Activated naive CD4-positive, alpha-beta T cell treated with anti-CD3 and anti-CD28 coated beads for 36 hours (primary cell): ENCODE data around the gene DLX4. TPM values are rescaled to one million over a fixed set of nuclear protein-coding genes. Genes with fewer than 3 reads are reported as not detected.
A peak's percentile ranks its signal among the peaks of the same experiment; 100 is the strongest.

ENCODE experiments used
- CTCF ChIA-PET: fragments of 350-600 bp; sonication (Branson Sonifier 250); formaldehyde crosslinking; loops from one replicate; lab custom pipeline; 2021; ENCODE audit warnings: antibody characterized with exemption; lab: Charles Lee
- DNase-seq: peaks from one replicate; pipeline ENCODE4 v3.0.0-alpha.2; 2020
- H3K27ac Mint-ChIP-seq: one replicate; pipeline ENCODE4 v1.8.0; 2021; ENCODE audit warnings: mild to moderate bottlenecking, mixed read lengths
- H3K27me3 Mint-ChIP-seq: one replicate; pipeline ENCODE4 v1.8.0; 2021; ENCODE audit warnings: low read depth, mixed read lengths
- H3K36me3 Mint-ChIP-seq: one replicate; pipeline ENCODE4 v1.8.0; 2021; ENCODE audit warnings: low read depth, mixed read lengths
- H3K4me1 Mint-ChIP-seq: one replicate; pipeline ENCODE4 v1.8.0; 2021; ENCODE audit warnings: low read depth, mixed read lengths
- H3K4me3 Mint-ChIP-seq: one replicate; pipeline ENCODE4 v1.8.0; 2021; ENCODE audit warnings: mild to moderate bottlenecking, moderate library complexity, mixed read lengths
- H3K9me3 Mint-ChIP-seq: one replicate; pipeline ENCODE4 v1.8.0; 2021; ENCODE audit warnings: mixed read lengths
- intact Hi-C: fragments of 100-400 bp; cut with micrococcal nuclease; formaldehyde crosslinking; loops from one replicate; pipeline ENCODE4 v1.15.1; 2023
- total RNA-seq, 2 experiments: library from RNA; stranded (reverse); gene quantifications; one replicate each; pipeline ENCODE4 v1.2.3, GENCODE V29; 2021

Gene DLX4
- total RNA-seq, 2 experiments from 2014 or later: 0.67 to 0.81 TPM

DNA sequence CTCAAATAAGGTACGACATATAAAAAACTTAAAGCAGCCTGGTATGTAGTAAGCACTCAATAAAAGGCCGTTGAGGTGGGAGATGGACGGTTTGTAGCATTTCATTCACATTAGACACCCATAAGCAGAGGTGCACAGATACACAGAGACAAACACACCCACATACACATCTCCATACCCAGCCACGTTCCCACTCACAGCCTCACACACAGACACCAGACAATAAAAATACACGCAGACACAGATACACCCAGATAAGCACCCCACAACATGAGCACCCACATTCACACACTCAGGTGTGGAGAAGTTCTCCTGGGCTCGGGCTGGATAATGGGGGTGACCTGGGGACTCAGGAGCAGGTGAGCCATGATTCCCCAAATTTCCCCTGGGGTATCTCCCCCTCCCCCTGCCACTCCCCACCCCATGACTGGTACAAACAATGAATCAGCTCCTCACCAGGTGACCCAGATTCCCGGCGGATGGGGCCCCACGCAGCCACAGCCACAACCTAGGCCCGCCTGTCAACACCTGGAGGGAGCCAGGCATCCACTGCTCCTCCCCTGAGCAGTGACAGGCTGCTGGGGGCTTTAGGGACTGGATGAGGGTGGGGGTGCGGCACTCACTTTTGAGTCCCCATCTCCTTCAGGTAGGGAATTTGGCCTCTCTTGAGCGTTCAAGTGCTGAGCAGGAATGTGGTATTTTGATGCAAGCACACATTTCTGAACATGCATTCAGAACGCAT lies 23.4 kb downstream of the DLX4 start:
- intact Hi-C loops: no loop called here
- CTCF ChIA-PET: no interaction called here
- no peak for DNase-seq
- H3K27ac Mint-ChIP-seq: no peak overlapping the region
- H3K27me3 Mint-ChIP-seq: peaks cover 64% of the 10 kb centered on the region
- H3K9me3 Mint-ChIP-seq: no peaks in the 10 kb centered on the region
- H3K4me1 Mint-ChIP-seq: peaks cover 27% of the 10 kb centered on the region
- H3K36me3 Mint-ChIP-seq: no peaks in the 10 kb centered on the region
- peak overlapping the region; percentile 41 for H3K4me3 Mint-ChIP-seq

DNA sequence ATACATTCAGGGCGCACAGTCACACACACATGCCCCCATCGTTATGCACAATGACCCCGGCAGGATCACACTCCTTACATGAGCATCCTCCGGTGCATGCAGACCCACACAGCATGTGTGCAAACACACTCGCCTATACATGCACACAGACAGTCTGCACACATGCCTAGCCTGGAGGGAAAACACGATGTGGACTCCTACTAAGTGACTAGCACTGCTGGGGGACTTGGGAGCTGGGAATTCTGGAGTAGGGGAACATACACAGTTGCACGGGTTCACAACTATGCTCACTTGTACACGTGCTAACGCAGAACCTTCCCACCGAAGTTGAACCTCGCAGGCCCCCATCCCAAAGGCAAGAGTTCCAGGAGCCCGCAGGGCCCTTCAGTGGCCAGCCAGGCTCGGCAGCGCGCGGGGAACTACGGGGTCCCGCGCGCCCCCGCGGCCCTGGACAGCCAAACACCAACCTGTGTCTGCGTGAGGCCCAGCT lies 24.0 kb downstream of the DLX4 start:
- Mint-ChIP-seq H3K36me3 (no peaks in the 10 kb centered on the region), H3K9me3 (no peaks in the 10 kb centered on the region), H3K4me3 (peak overlapping the region; percentile 41), H3K4me1 (peaks cover 27% of the 10 kb centered on the region), H3K27ac (no peak overlapping the region), H3K27me3 (peaks cover 66% of the 10 kb centered on the region)
- CTCF ChIA-PET: interaction anchor here (0.6 to 7.0 kb wide), 3 partner anchors 41 to 200 kb away, joined by 3 to 150 read pairs (median 4); no protein-coding TSS in a partner anchor
- DNase-seq: no peak
- intact Hi-C loops: no loop called here

DNA sequence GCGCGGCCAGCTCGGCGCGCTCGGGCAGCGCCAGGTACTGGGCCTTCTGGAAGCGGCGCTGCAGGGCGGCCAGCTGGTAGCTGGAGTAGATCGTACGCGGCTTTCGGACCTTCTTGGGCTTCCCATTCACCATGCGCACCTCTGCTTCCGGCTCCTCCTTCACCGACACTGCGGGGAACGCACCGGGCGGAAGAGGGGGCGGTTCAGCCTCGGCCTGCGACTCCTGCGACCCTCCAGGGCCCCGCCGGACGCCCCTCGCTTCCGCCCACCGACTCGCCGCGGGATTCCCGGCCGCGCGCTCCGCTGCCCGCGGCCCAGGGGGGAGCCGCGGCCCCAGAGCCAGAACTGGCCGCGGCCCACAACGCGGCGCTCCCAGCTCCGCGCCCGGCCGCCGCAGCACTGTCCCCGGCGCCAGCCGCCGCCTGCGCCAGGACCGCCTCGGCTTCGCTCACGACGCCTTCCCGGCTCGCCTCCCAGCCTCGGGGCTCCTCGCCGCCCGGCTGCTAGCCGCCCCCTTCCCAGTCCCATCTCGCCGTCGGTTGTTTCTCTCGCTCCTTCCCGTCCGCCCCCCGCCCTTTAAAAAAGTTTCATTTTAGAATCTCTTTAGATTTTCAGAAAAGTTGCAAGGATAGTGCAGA lies 24.6 kb downstream of the DLX4 start:
- Mint-ChIP-seq H3K4me1 (peaks cover 27% of the 10 kb centered on the region), H3K9me3 (no peaks in the 10 kb centered on the region), H3K36me3 (no peaks in the 10 kb centered on the region), H3K27ac (no peak overlapping the region), H3K4me3 (peak overlapping the region; percentile 66), H3K27me3 (peaks cover 65% of the 10 kb centered on the region)
- peak; percentile 58 for DNase-seq
- CTCF ChIA-PET: interaction anchor here (0.6 to 7.0 kb wide), 6 partner anchors 9 to 297 kb away, joined by 3 to 150 read pairs (median 3); no protein-coding TSS in a partner anchor
- intact Hi-C loops: loop anchor here (2.0 kb wide), 1 partner anchor 29 kb away; no protein-coding TSS in a partner anchor

DNA sequence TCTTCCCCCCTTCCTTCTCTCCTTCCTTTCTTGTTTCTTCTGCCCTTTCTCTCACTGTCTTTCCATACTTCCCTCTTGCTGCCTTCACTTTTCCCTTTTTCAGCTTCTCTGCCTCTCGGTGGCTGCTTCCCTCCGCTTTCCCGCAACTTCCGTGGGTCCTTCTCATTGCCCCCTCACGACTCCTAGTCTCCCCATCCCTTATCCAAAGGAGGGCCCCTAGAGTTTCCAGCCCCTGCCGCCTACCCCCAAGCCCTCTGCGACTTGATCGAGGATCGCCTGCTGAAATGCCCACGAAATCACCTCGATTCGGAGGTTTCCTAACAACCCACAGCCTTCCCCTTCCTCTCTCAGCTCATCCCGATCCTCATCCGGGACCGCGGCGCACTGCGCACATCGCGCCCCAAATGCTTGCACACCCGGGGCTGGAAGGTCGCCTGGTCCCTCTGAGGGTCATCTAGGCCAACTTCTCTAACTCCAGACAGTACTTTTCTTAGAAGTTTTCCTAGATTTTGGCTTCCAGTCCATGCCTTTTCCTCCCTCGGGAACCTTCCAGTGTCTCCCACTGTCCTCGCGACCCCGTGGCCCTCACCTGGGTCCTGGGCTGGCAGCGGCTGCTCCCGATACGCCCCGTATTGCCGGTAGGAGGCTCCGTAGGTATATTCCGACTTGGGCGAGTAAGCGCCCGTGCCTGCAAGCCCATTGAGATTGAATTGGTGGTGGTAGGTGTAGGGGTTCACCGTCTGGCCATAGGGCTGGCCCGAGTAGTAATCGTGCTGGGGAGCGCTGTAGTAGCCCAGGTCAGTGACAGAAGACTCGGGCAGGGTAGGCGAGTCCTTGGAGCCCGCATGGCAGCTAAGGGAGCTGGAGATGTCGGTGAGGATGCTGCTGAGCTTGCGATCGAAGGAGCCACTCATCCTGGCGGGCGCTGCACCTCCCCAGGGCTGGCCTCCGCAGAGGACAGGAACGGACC lies 25.4 kb downstream of the DLX4 start:
- Mint-ChIP-seq H3K36me3 (no peaks in the 10 kb centered on the region), H3K4me1 (peaks cover 27% of the 10 kb centered on the region), H3K4me3 (peak overlapping the region; percentile 66), H3K9me3 (no peaks in the 10 kb centered on the region), H3K27me3 (peaks cover 63% of the 10 kb centered on the region), H3K27ac (no peak overlapping the region)
- peak; percentile 36 for DNase-seq
- CTCF ChIA-PET: interaction anchor here (0.5 to 7.0 kb wide), 12 partner anchors 10 to 425 kb away, joined by 3 to 184 read pairs (median 4); no protein-coding TSS in a partner anchor
- intact Hi-C loops: loop anchor here (2.0 kb wide), 1 partner anchor 30 kb away; no protein-coding TSS in a partner anchor

DNA sequence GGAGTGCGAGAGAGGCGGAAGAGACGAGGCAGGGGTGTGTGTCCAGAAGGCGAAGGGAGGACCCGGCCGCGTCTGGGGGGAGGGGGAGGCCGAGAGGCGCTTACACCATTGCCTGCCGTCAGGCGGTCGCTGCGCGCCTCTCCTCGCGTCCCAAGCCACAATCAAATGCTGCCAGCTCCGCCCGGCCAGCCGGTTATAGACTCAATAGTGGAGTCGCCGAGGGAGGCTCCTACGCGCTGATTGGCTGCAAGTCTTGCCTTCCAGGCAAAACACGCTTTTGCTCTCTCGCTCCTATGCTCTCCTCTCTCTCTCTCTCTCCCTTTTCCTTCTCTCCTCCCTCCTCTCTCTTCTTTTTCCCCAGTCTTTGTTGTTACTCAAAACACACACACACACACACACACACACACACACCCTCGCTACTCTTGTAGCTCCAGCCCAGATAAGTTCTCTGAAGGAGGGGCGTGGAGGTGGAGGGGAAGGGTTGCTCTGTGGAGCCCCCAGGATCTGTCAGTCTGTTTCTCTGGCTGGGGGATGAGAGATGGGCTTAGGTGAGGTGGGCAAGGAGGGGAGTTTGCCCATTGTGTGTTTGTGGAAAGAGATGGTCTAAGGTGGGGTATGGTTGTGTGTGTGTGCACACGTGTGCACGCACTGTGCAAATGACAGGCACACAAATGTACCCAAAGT lies 26.2 kb downstream of the DLX4 start, which contains the start of gene DLX3:
DLX3 (minus strand) TSS at position 170 of the 684 bp plus-strand sequence. CDS start 226 bp downstream, outside the sequence.
- H3K4me1 Mint-ChIP-seq: peaks cover 27% of the 10 kb centered on the region
- H3K27ac Mint-ChIP-seq: no peak within 1 kb of the TSS
- H3K9me3 Mint-ChIP-seq: no peaks in the 10 kb centered on the region
- H3K36me3 Mint-ChIP-seq: no peaks in the 10 kb centered on the region
- intact Hi-C loops: loop anchor here (2.0 kb wide), 1 partner anchor 30 kb away; no protein-coding TSS in a partner anchor
- H3K4me3 Mint-ChIP-seq: peak within 1 kb of the TSS; percentile 66
- peak; percentile 50 for DNase-seq
- H3K27me3 Mint-ChIP-seq: peaks cover 64% of the 10 kb centered on the region
- CTCF ChIA-PET: interaction anchor here (0.5 to 7.0 kb wide), 19 partner anchors 7 to 438 kb away, joined by 3 to 184 read pairs (median 26); partner anchors contain the start of gene PDK2

DNA sequence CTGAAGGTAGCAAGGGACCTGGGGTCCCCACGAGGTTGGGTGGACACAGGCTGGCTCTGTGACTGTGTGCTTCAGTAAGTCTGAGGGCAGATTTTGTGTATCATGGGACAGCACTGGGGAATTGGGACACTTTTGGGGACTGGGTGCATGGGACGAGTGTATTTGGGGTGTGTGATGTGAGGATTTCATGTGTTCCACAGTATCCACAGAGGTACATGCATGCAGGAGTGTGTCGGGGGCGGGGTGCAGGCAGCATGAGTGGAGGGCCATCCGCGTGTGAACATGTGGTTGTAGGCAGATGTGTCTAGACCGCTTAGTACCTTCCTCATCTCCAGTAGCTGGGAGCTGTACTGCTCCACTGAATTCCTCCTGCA lies 27.1 kb downstream of the DLX4 start:
- Mint-ChIP-seq H3K27ac (no peak overlapping the region), H3K9me3 (no peaks in the 10 kb centered on the region), H3K4me1 (peaks cover 27% of the 10 kb centered on the region), H3K4me3 (no peak overlapping the region), H3K27me3 (peaks cover 64% of the 10 kb centered on the region), H3K36me3 (no peaks in the 10 kb centered on the region)
- intact Hi-C loops: loop anchor here (1.0 kb wide), 2 partner anchors 97 to 116 kb away; no protein-coding TSS in a partner anchor
- CTCF ChIA-PET: interaction anchor here (0.5 to 7.0 kb wide), 46 partner anchors 8 to 672 kb away, joined by 3 to 184 read pairs (median 6); partner anchors contain the start of genes ITGA3 and PDK2
- no peak for DNase-seq

DNA sequence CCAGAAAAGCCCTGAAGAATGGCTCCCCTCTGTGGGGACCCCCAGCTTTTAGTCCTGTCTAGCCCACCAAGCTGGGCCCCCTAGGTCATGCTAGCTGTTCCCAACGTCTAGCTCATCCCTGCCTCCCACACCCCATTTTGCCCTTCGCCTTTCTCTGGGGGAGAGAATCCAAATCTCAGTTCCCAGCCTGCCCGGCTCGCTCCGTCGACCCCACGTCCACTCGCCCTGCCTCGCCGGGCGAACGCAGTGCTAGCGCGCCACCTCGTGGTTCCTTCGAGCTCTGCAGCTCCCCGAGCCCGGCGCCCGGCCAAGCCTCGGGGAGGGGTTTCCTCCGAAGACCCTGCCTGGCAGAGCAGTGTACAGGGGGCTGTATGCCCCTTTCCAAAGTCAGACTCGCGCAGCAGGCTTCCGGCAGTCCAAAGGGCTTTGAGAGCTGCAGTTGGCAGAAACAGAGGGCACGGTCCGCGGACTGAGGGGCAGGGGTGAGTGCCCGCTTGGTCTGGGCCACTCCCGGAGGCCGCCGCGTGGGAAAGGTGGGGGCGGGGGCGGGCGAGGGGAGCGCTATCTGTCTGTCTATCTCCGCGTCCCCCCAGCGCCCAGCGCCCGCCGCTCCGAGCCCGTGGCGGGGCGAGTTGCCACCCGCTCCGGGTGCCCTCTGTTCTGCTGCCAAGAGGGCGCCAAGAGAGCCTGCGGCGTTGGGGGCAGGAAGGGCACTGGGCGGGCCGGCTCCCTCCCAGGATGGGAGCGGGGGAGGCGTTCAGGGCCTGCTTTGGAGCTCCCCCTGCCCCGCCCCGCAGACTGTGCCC lies 27.7 kb downstream of the DLX4 start:
- DNase-seq: peak; percentile 62
- CTCF ChIA-PET: interaction anchor here (0.5 to 7.0 kb wide), 58 partner anchors 8 to 673 kb away, joined by 3 to 184 read pairs (median 5); partner anchors contain the start of genes ITGA3, NXPH3 and PDK2
- Mint-ChIP-seq H3K27ac (no peak overlapping the region), H3K36me3 (no peaks in the 10 kb centered on the region), H3K27me3 (peaks cover 66% of the 10 kb centered on the region), H3K9me3 (no peaks in the 10 kb centered on the region), H3K4me3 (peak overlapping the region; percentile 47), H3K4me1 (peaks cover 27% of the 10 kb centered on the region)
- intact Hi-C loops: loop anchor here (1.0 kb wide), 2 partner anchors 97 to 116 kb away; no protein-coding TSS in a partner anchor

DNA sequence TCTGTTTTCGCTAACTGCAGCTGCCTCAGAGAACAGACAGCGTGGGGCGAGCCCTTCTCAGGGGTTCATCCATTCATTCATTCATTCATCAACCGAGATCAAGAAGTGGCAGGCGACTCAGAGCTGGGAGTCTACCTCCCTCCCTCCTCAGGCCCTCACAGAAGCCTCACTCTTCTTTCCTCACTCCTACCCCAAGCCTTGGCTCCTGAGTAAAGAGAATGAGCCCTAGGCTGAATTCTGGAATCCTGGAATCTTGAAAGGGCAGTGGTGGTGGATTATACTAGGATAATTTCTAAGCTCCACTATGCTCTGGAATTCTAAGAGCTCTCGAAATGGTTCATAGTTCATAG lies 28.3 kb downstream of the DLX4 start:
- H3K9me3 Mint-ChIP-seq: no peaks in the 10 kb centered on the region
- peaks cover 66% of the 10 kb centered on the region for H3K27me3 Mint-ChIP-seq
- no peak for DNase-seq
- no peak overlapping the region for H3K4me3 Mint-ChIP-seq
- CTCF ChIA-PET: interaction anchor here (0.6 to 7.0 kb wide), 48 partner anchors 8 to 440 kb away, joined by 3 to 184 read pairs (median 6); partner anchors contain the start of genes ITGA3, NXPH3 and PDK2
- H3K36me3 Mint-ChIP-seq: no peaks in the 10 kb centered on the region
- no peak overlapping the region for H3K27ac Mint-ChIP-seq
- intact Hi-C loops: no loop called here
- H3K4me1 Mint-ChIP-seq: peaks cover 27% of the 10 kb centered on the region

DNA sequence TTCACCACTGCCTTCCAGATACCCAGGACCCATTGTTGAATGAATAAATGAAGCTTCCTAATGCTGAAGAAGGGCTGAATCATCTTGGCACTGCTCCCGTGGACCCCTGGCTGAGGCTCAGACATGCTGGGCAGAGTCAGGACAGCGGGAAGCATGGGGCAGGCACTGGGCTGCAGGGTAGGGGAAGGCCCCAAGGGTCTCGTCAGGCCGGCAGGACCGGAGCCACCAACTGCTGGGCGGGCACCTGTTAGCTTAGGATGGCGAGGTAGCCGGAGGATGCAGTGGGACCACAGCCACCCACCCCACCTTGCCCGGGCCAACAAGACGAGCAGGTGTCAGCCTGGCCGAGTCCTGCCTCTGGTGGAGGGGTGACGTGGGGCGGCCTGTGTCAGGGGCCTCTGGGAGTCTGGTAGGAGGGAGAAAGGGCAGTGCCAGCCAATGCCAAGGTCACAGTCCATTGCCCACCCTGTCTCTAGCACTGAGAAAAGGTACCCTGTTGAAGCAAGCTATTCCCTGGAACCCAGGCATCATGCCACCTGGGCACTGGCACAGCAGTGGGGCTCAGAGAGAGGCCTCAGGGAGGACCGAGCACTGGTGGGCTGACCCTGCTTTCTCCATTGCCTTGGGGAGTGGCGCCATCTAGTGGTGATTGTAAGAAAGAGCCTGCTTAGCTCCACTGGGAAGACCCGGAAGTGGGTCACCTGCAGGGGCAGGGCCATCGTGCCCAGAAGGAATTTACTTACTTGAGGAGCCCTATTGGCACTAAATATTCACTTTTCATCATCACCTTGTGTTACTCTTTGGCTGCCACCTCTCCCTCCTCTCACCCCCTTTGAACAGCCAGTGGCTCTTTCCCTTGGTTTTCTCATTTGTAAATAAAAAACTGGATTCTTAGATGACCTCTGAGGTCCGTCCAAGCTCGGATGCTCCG lies 29.0 kb downstream of the DLX4 start:
- H3K9me3 Mint-ChIP-seq: no peaks in the 10 kb centered on the region
- peak; percentile 92 for DNase-seq

More for the DNA sequence above, 29.0 kb downstream of the DLX4 start:
- CTCF ChIA-PET: interaction anchor here (0.6 to 7.0 kb wide), 57 partner anchors 8 to 993 kb away, joined by 3 to 184 read pairs (median 4); partner anchors contain the start of genes ITGA3, NXPH3 and PDK2
- Mint-ChIP-seq H3K27me3 (peaks cover 61% of the 10 kb centered on the region), H3K4me1 (peaks cover 25% of the 10 kb centered on the region), H3K36me3 (no peaks in the 10 kb centered on the region), H3K27ac (no peak overlapping the region), H3K4me3 (no peak overlapping the region)
- intact Hi-C loops: loop anchor here (1.0 kb wide), 4 partner anchors 46 to 432 kb away; no protein-coding TSS in a partner anchor
